Karpas-422 (cell line): ENCODE data around the gene CDK6. TPM values are rescaled to one million over a fixed set of nuclear protein-coding genes. Genes with fewer than 3 reads are reported as not detected.
A peak's percentile ranks its signal among the peaks of the same experiment; 100 is the strongest.

Source experiments
- DNase-seq: peaks from one replicate; pipeline ENCODE4 v3.0.0-alpha.2; 2015
- H2AFZ ChIP-seq: fragments of 200-600 bp; sonication (generic); 2 replicates; pipeline ENCODE4 v1.6.1; 2014; ENCODE audit warnings: antibody characterized with exemption, low read length, mixed read lengths
- H3K27ac ChIP-seq: fragments of 200-600 bp; sonication (generic); 2 replicates; pipeline ENCODE4 v1.5.1; 2014; ENCODE audit warnings: mild to moderate bottlenecking, low read length, moderate library complexity
- H3K27me3 ChIP-seq: fragments of 200-600 bp; sonication (generic); 2 replicates; pipeline ENCODE4 v1.6.1; 2014; ENCODE audit warnings: low read length, mixed read lengths
- H3K36me3 ChIP-seq: fragments of 200-600 bp; sonication (generic); 2 replicates; pipeline ENCODE4 v1.6.1; 2014; ENCODE audit warnings: low read length, mixed read lengths; ENCODE audit not compliant: insufficient read depth
- H3K4me1 ChIP-seq: fragments of 200-600 bp; sonication (generic); 2 replicates; pipeline ENCODE4 v1.6.1; 2014; ENCODE audit warnings: mild to moderate bottlenecking, low read length, mixed read lengths
- H3K4me2 ChIP-seq: fragments of 200-600 bp; sonication (generic); 2 replicates; pipeline ENCODE4 v1.6.1; 2014; ENCODE audit warnings: low read length, low read depth, mild to moderate bottlenecking; ENCODE audit not compliant: poor library complexity, severe bottlenecking
- H3K4me3 ChIP-seq: fragments of 200-600 bp; sonication (generic); 2 replicates; pipeline ENCODE4 v1.5.1; 2014; ENCODE audit warnings: mild to moderate bottlenecking, antibody characterized with exemption, low read length, mixed read lengths
- H3K79me2 ChIP-seq: fragments of 200-600 bp; sonication (generic); 2 replicates; pipeline ENCODE4 v1.6.1; 2014; ENCODE audit warnings: mild to moderate bottlenecking, low read length, mixed read lengths
- H3K9ac ChIP-seq: fragments of 200-600 bp; sonication (generic); 2 replicates; pipeline ENCODE4 v1.6.0; 2014; ENCODE audit warnings: low read length
- H3K9me2 ChIP-seq: fragments of 200-600 bp; sonication (generic), shearing (Covaris generic); replicated peaks from 2 replicates; pipeline ENCODE4 v1.6.0; 2014; ENCODE audit warnings: mild to moderate bottlenecking, low read length, moderate library complexity; ENCODE audit not compliant: insufficient read depth
- H3K9me3 ChIP-seq: fragments of 300-700, 200-600 bp; sonication (generic); 2 replicates; pipeline ENCODE4 v1.6.1; 2014; ENCODE audit warnings: low read length, mixed read lengths
- H4K20me1 ChIP-seq: fragments of 200-600 bp; sonication (generic); 2 replicates; pipeline ENCODE4 v1.6.1; 2014; ENCODE audit warnings: mild to moderate bottlenecking, antibody characterized with exemption, low read length, low read depth; ENCODE audit not compliant: insufficient read depth
- total RNA-seq: library from RNA; depleted of rRNA; stranded (reverse); fragments of >200 nt; shearing (Covaris generic); gene quantifications from 2 replicates; pipeline ENCODE4 v1.2.3, GENCODE V29; 2014; ENCODE audit warnings: low replicate concordance

Gene CDK6
- total RNA-seq, 1 experiment from 2014 or later: 65.1 TPM

GRCh38 chr7:92634205-92634604 lies 202.2 kb downstream of the CDK6 start:
- peaks cover 37% of the 10 kb centered on the region for H3K79me2 ChIP-seq
- peak overlapping the region; percentile 36; the same call in 1 of the 2 replicates for H3K27ac ChIP-seq
- H3K9me2 ChIP-seq: no peaks in the 10 kb centered on the region
- no peaks in the 10 kb centered on the region for H3K9me3 ChIP-seq
- peaks cover 32% of the 10 kb centered on the region for H3K4me1 ChIP-seq
- no peaks in the 10 kb centered on the region for H3K27me3 ChIP-seq
- H3K4me2 ChIP-seq: peak overlapping the region; percentile 6
- H3K36me3 ChIP-seq: no peaks in the 10 kb centered on the region
- DNase-seq: no peak
- no peak overlapping the region for H3K9ac ChIP-seq
- no peak overlapping the region for H2AFZ ChIP-seq
- no peak overlapping the region for H3K4me3 ChIP-seq
- H4K20me1 ChIP-seq: no peaks in the 10 kb centered on the region

DNA sequence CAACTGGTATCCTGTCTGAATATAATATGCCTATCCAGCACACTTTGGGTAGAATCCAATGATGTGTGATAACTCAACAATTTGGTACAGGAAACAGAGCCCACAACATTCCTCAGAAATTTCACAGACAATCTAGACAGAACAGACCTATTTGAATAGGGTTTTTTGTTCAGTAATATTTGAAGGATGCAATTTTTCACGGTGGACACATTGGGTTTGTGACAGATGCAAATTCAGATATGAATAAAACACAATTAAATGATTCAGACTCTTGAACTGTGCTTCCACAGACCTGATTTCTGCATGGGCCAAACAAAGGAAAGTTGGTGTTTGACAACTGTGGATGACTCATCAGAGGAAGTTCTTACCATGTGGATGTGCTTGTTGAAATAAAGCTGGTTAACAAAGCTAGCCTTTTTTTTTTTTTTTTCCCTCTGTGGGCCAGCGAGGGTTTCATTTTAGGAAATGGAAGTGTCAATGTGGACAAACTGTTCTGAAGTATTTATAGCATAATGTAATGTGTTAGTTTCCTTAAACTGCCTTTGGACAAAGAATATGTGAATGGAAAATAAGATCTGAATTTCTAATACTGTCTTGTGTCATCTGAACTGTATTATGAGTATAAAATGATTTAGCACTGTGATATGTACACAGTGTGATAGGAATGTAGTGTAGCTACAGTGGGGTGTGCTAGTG lies 203.0 kb downstream of the CDK6 start:
- peak overlapping the region; percentile 36; the same call in 1 of the 2 replicates for H3K27ac ChIP-seq
- no peaks in the 10 kb centered on the region for H3K27me3 ChIP-seq
- H3K9ac ChIP-seq: no peak overlapping the region
- no peak overlapping the region for H3K4me3 ChIP-seq
- peaks cover 32% of the 10 kb centered on the region for H3K4me1 ChIP-seq
- no peaks in the 10 kb centered on the region for H4K20me1 ChIP-seq
- H3K4me2 ChIP-seq: no peak overlapping the region
- peaks cover 32% of the 10 kb centered on the region for H3K79me2 ChIP-seq
- DNase-seq: no peak
- no peak overlapping the region for H2AFZ ChIP-seq
- 0 out of 2 replicates have a peak, but pooled peaks cover 3% of the 10 kb centered on the region for H3K36me3 ChIP-seq
- H3K9me3 ChIP-seq: no peaks in the 10 kb centered on the region
- H3K9me2 ChIP-seq: no peaks in the 10 kb centered on the region

DNA sequence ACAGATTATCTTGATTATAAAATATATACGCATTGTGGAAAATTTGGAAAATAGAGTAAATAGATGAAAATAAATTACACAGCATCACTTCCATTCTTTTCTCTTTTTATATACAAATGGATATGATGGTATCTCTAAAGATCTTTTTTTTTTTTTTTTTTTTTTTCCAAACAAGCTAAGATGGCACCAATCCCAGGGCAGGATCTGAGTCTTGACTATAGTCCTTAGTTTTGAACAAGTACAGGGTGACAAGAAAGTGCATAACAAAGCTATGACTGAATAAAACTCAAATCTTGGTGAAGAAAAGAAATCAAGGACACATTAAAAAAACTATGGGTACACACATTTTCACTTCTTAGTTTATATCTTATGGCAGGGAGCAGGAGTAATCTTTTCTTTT lies 203.6 kb downstream of the CDK6 start:
- H3K9me2 ChIP-seq: no peaks in the 10 kb centered on the region
- no peak overlapping the region; the same call in 1 of the 2 replicates for H3K27ac ChIP-seq
- no peak for DNase-seq
- H3K9me3 ChIP-seq: no peaks in the 10 kb centered on the region
- 0 out of 2 replicates have a peak, but pooled peaks cover 4% of the 10 kb centered on the region for H3K36me3 ChIP-seq
- H3K79me2 ChIP-seq: peaks cover 29% of the 10 kb centered on the region
- H2AFZ ChIP-seq: no peak overlapping the region
- H3K4me3 ChIP-seq: no peak overlapping the region
- no peaks in the 10 kb centered on the region for H3K27me3 ChIP-seq
- no peaks in the 10 kb centered on the region for H4K20me1 ChIP-seq
- no peak overlapping the region for H3K4me2 ChIP-seq
- H3K9ac ChIP-seq: no peak overlapping the region
- H3K4me1 ChIP-seq: peaks cover 32% of the 10 kb centered on the region

- Histone ChIP-seq H3K4me2 (no peak overlapping the region), H3K9me3 (no peaks in the 10 kb centered on the region), H3K9ac (no peak overlapping the region), H3K36me3 (0 out of 2 replicates have a peak, but pooled peaks cover 4% of the 10 kb centered on the region), H3K4me3 (no peak overlapping the region), H3K27ac (no peak overlapping the region), H3K9me2 (no peaks in the 10 kb centered on the region), H3K27me3 (no peaks in the 10 kb centered on the region), H3K4me1 (peaks cover 32% of the 10 kb centered on the region), H4K20me1 (no peaks in the 10 kb centered on the region), H2AFZ (no peak overlapping the region), H3K79me2 (peaks cover 32% of the 10 kb centered on the region)
- no peak for DNase-seq
Measured at GRCh38 chr7:92631850-92632487, 204.4 kb downstream of the CDK6 start.

GRCh38 chr7:92631067-92631849 lies 205.1 kb downstream of the CDK6 start:
- DNase-seq: no peak
- no peaks in the 10 kb centered on the region for H3K9me2 ChIP-seq
- no peak overlapping the region for H3K9ac ChIP-seq
- peaks cover 31% of the 10 kb centered on the region for H3K4me1 ChIP-seq
- 0 out of 2 replicates have a peak, but pooled peaks cover 4% of the 10 kb centered on the region for H3K36me3 ChIP-seq
- H3K4me2 ChIP-seq: no peak overlapping the region
- H2AFZ ChIP-seq: no peak overlapping the region
- peaks cover 35% of the 10 kb centered on the region for H3K79me2 ChIP-seq
- no peaks in the 10 kb centered on the region for H3K9me3 ChIP-seq
- H4K20me1 ChIP-seq: no peaks in the 10 kb centered on the region
- no peaks in the 10 kb centered on the region for H3K27me3 ChIP-seq
- no peak overlapping the region for H3K4me3 ChIP-seq
- no peak overlapping the region for H3K27ac ChIP-seq

GRCh38 chr7:92629779-92630178 lies 206.6 kb downstream of the CDK6 start:
- H2AFZ ChIP-seq: no peak overlapping the region
- H3K27me3 ChIP-seq: no peaks in the 10 kb centered on the region
- peaks cover 17% of the 10 kb centered on the region for H3K4me1 ChIP-seq
- no peaks in the 10 kb centered on the region for H3K9me3 ChIP-seq
- no peaks in the 10 kb centered on the region for H4K20me1 ChIP-seq
- H3K79me2 ChIP-seq: peaks cover 36% of the 10 kb centered on the region
- DNase-seq: no peak
- H3K36me3 ChIP-seq: 0 out of 2 replicates have a peak, but pooled peaks cover 4% of the 10 kb centered on the region
- no peak overlapping the region for H3K27ac ChIP-seq
- no peak overlapping the region for H3K4me3 ChIP-seq
- H3K9me2 ChIP-seq: no peaks in the 10 kb centered on the region
- H3K4me2 ChIP-seq: no peak overlapping the region
- H3K9ac ChIP-seq: no peak overlapping the region

DNA sequence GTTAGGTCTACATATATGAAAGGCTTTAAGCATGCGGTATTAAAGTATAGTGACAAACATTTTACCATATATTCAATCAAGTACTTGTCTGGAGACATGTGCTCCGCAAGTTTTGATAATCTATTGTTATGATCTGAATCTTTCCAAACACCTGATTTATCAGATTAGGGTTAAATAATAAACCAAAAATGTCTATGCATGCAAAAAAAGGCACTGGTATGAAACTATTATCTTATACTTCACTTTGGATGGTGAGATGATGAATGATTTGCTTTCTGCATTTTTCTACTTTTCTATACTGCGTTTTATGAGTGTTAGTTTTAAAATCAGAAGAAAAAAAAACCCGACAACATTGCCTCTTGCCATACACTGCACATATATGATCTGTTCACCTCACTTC lies 208.4 kb downstream of the CDK6 start:
- H3K27me3 ChIP-seq: no peaks in the 10 kb centered on the region
- no peak overlapping the region for H2AFZ ChIP-seq
- H3K36me3 ChIP-seq: 0 out of 2 replicates have a peak, but pooled peaks cover 4% of the 10 kb centered on the region
- H3K4me3 ChIP-seq: no peak overlapping the region
- no peak overlapping the region for H3K4me2 ChIP-seq
- H3K9me3 ChIP-seq: no peaks in the 10 kb centered on the region
- H3K27ac ChIP-seq: no peak overlapping the region
- no peaks in the 10 kb centered on the region for H4K20me1 ChIP-seq
- H3K9ac ChIP-seq: no peak overlapping the region
- H3K79me2 ChIP-seq: peaks cover 37% of the 10 kb centered on the region
- H3K4me1 ChIP-seq: peaks cover 15% of the 10 kb centered on the region
- no peak for DNase-seq
- no peaks in the 10 kb centered on the region for H3K9me2 ChIP-seq

GRCh38 chr7:92626281-92626809 lies 210.0 kb downstream of the CDK6 start:
- DNase-seq: no peak
- no peak overlapping the region for H3K4me2 ChIP-seq
- no peaks in the 10 kb centered on the region for H3K9me2 ChIP-seq
- 0 out of 2 replicates have a peak, but pooled peaks cover 4% of the 10 kb centered on the region for H3K36me3 ChIP-seq
- H3K27me3 ChIP-seq: no peaks in the 10 kb centered on the region
- H2AFZ ChIP-seq: no peak overlapping the region
- no peak overlapping the region for H3K4me3 ChIP-seq
- H4K20me1 ChIP-seq: no peaks in the 10 kb centered on the region
- peaks cover 24% of the 10 kb centered on the region for H3K79me2 ChIP-seq
- H3K4me1 ChIP-seq: peaks cover 31% of the 10 kb centered on the region
- H3K27ac ChIP-seq: no peak overlapping the region
- H3K9ac ChIP-seq: no peak overlapping the region
- H3K9me3 ChIP-seq: no peaks in the 10 kb centered on the region
